Measurements from ENCODE around the gene RAB6A. TPM values are rescaled to one million over a fixed set of nuclear protein-coding genes. Genes with fewer than 3 reads are reported as not detected.
"Not testable (repeated sequence)": the region's sequence is repeated elsewhere in the genome, so short reads cannot be mapped to it uniquely, and the experiment has no call there.

Gene RAB6A
- total RNA-seq, 2 donors from 2014 or later: 66.3 TPM

- ATAC-seq (no peak), DNase-seq (ENCODE audit: low spot score in 2 of 2) (no peak)
- Mint-ChIP-seq H3K36me3 (no peaks in the 10 kb centered on the region), H3K9me3 (no peaks in the 10 kb centered on the region), H3K27ac (no peak overlapping the region)
These were observed 80.2 kb downstream of the RAB6A start for GRCh38 chr11:73680687-73681086.

GRCh38 chr11:73676552-73676951 is 84.3 kb downstream of the RAB6A start:
- not testable (repeated sequence) for H3K9me3 Mint-ChIP-seq; H3K27ac Mint-ChIP-seq; DNase-seq (ENCODE audit: low spot score in 2 of 2); ATAC-seq; H3K36me3 Mint-ChIP-seq

- ATAC-seq: peak in 1 of 2 donors; percentile 32
- no peak overlapping the region for H3K27ac Mint-ChIP-seq
- no peaks in the 10 kb centered on the region for H3K36me3 Mint-ChIP-seq
These were observed 89.2 kb downstream of the RAB6A start for GRCh38 chr11:73671701-73672100.

GRCh38 chr11:73670808-73671207 is 90.1 kb downstream of the RAB6A start:
- ATAC-seq (no peak), DNase-seq (ENCODE audit: low spot score in 2 of 2) (no peak)
- Mint-ChIP-seq H3K36me3 (no peaks in the 10 kb centered on the region), H3K27ac (no peak overlapping the region), H3K9me3 (no peaks in the 10 kb centered on the region)

More at GRCh38 chr11:73671701-73672100, 89.2 kb downstream of the RAB6A start:
- H3K9me3 Mint-ChIP-seq: no peaks in the 10 kb centered on the region
- DNase-seq (ENCODE audit: low spot score in 2 of 2): no peak

GRCh38 chr11:73667891-73668290 is 93.0 kb downstream of the RAB6A start:
- Mint-ChIP-seq H3K36me3 (no peaks in the 10 kb centered on the region), H3K27ac (no peak overlapping the region), H3K9me3 (no peaks in the 10 kb centered on the region)
- no peak for ATAC-seq
- no peak for DNase-seq (ENCODE audit: low spot score in 2 of 2)

GRCh38 chr11:73664877-73665276 is 96.0 kb downstream of the RAB6A start:
- ATAC-seq: no peak
- H3K27ac Mint-ChIP-seq: no peak overlapping the region

GRCh38 chr11:73663604-73664495 is 97.0 kb downstream of the RAB6A start:
- Mint-ChIP-seq H3K36me3 (no peaks in the 10 kb centered on the region), H3K27ac (peak overlapping the region in 1 of 2 donors; percentile 36), H3K9me3 (no peaks in the 10 kb centered on the region)
- DNase-seq (ENCODE audit: low spot score in 2 of 2): no peak
- ATAC-seq: no peak

More at GRCh38 chr11:73664877-73665276, 96.0 kb downstream of the RAB6A start:
- DNase-seq (ENCODE audit: low spot score in 2 of 2): no peak
- Mint-ChIP-seq H3K9me3 (no peaks in the 10 kb centered on the region), H3K36me3 (no peaks in the 10 kb centered on the region)

- DNase-seq (ENCODE audit: low spot score in 2 of 2) (no peak), ATAC-seq (peak in 1 of 2 donors; percentile 19)
- Mint-ChIP-seq H3K9me3 (no peaks in the 10 kb centered on the region), H3K27ac (peak overlapping the region in 1 of 2 donors; percentile 66), H3K36me3 (no peaks in the 10 kb centered on the region)
These were observed 98.3 kb downstream of the RAB6A start for GRCh38 chr11:73662445-73663157.

GRCh38 chr11:73661035-73661628 is 99.7 kb downstream of the RAB6A start:
- peak; percentile 83 to 95 for DNase-seq (ENCODE audit: low spot score in 2 of 2)
- ATAC-seq: peak; percentile 91 to 95
- Mint-ChIP-seq H3K9me3 (no peaks in the 10 kb centered on the region), H3K36me3 (no peaks in the 10 kb centered on the region), H3K27ac (no peak overlapping the region)

- peak; percentile 31 to 35 for ATAC-seq
- no peak for DNase-seq (ENCODE audit: low spot score in 2 of 2)
- Mint-ChIP-seq H3K36me3 (no peaks in the 10 kb centered on the region), H3K9me3 (no peaks in the 10 kb centered on the region), H3K27ac (no peak overlapping the region)
These were observed 100.3 kb downstream of the RAB6A start for GRCh38 chr11:73660497-73661034.

- no peak for DNase-seq (ENCODE audit: low spot score in 2 of 2)
- H3K36me3 Mint-ChIP-seq: no peaks in the 10 kb centered on the region
- no peak for ATAC-seq
- no peaks in the 10 kb centered on the region for H3K9me3 Mint-ChIP-seq
- H3K27ac Mint-ChIP-seq: no peak overlapping the region
These were observed 100.9 kb downstream of the RAB6A start for GRCh38 chr11:73659961-73660360.

- ATAC-seq: no peak
- Mint-ChIP-seq H3K9me3 (no peaks in the 10 kb centered on the region), H3K27ac (no peak overlapping the region), H3K36me3 (no peaks in the 10 kb centered on the region)
- no peak for DNase-seq (ENCODE audit: low spot score in 2 of 2)
These were observed 103.9 kb downstream of the RAB6A start for GRCh38 chr11:73656985-73657384.

GRCh38 chr11:73655686-73656085 is 105.2 kb downstream of the RAB6A start:
- Mint-ChIP-seq H3K9me3 (no peaks in the 10 kb centered on the region), H3K27ac (peak overlapping the region; percentile 4), H3K36me3 (no peaks in the 10 kb centered on the region)
- DNase-seq (ENCODE audit: low spot score in 2 of 2) (no peak), ATAC-seq (no peak)

GRCh38 chr11:73654482-73655021 is 106.3 kb downstream of the RAB6A start:
- no peaks in the 10 kb centered on the region for H3K36me3 Mint-ChIP-seq
- H3K9me3 Mint-ChIP-seq: no peaks in the 10 kb centered on the region
- H3K27ac Mint-ChIP-seq: no peak overlapping the region
- DNase-seq (ENCODE audit: low spot score in 2 of 2): no peak
- ATAC-seq: no peak

- Mint-ChIP-seq H3K27ac (no peak overlapping the region), H3K36me3 (no peaks in the 10 kb centered on the region), H3K9me3 (no peaks in the 10 kb centered on the region)
- DNase-seq (ENCODE audit: low spot score in 2 of 2): no peak
- no peak for ATAC-seq
These were observed 106.9 kb downstream of the RAB6A start for GRCh38 chr11:73653996-73654395.

GRCh38 chr11:73652856-73653559 is 107.9 kb downstream of the RAB6A start:
- H3K36me3 Mint-ChIP-seq: no peaks in the 10 kb centered on the region
- H3K27ac Mint-ChIP-seq: peak overlapping the region in 1 of 2 donors; percentile 2

More at GRCh38 chr11:73652856-73653559, 107.9 kb downstream of the RAB6A start:
- H3K9me3 Mint-ChIP-seq: no peaks in the 10 kb centered on the region
- no peak for DNase-seq (ENCODE audit: low spot score in 2 of 2)
- ATAC-seq: no peak

All from activated naive CD4-positive, alpha-beta T cell treated with anti-CD3 and anti-CD28 coated beads, Interleukin-2, amount 50 U/mL, for 72 hours (primary cell).